DMS153 (cell line): ENCODE data around the gene ANO1.
"Not testable (repeated sequence)": the region's sequence is repeated elsewhere in the genome, so short reads cannot be mapped to it uniquely, and the experiment has no call there.

Experiments used
- DNase-seq: peaks from one replicate; lab custom pipeline; 2025; lab: John Stamatoyannopoulos, UW

ANO1 gene

GRCh38 chr11:70078095-70078780, at the start of gene ANO1:
TSS of gene ANO1 (plus strand) at chr11:70078317. CDS start at chr11:70078607, 290 bp downstream.
- no peak for DNase-seq

GRCh38 chr11:70029115-70029860, 48.8 kb upstream of the ANO1 start:
- DNase-seq, result no peak

GRCh38 chr11:70029861-70030380, 48.2 kb upstream of the ANO1 start:
- no peak for DNase-seq

DNA sequence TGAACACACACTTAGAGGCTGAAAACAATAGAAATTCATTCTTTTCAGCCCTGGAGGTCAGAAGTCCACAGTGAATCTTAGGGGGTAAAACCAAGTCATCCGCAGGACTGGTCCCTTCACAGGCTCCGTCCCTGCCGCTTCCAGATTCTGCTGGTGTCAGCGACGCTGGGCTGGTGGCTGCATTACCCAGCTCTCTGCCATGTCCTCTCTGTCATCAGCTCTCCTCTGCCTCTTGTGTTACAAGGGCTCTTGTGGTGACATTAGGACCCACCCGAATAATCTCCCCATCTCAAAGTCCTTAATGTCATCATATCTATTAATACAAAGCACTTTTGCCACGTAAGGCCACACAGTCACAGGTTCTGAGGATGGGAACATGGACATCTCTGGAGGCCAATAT, 47.7 kb upstream of the ANO1 start:
- DNase-seq, result no peak

GRCh38 chr11:70031631-70032469, 46.3 kb upstream of the ANO1 start:
- DNase-seq, result no peak

GRCh38 chr11:70032470-70032795, 45.7 kb upstream of the ANO1 start:
- DNase-seq, result no peak

GRCh38 chr11:70032943-70033710, 45.0 kb upstream of the ANO1 start:
- no peak for DNase-seq

- no peak for DNase-seq
Observed at GRCh38 chr11:70033711-70034070, 44.4 kb upstream of the ANO1 start.

GRCh38 chr11:70034740-70035365, 43.3 kb upstream of the ANO1 start:
- peak; percentile 19 for DNase-seq

DNA sequence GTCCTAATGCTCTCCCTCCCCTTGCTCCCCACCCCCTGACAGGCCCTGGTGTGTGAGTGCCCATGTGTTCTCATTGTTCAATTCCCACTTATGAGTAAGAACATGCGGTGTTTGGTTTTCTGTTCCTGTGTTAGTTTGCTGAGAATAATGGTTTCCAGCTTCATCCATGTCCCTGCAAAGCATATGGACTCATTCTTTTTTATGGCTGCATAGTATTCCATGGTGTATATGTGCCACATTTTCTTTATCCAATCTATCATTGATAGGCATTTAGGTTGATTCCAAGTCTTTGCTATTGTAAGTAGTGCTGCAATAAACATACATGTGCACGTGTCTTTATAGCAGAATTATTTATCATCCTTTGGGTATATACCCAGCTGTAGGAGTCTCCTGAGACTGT, 42.5 kb upstream of the ANO1 start:
- DNase-seq, result not testable (repeated sequence)

DNA sequence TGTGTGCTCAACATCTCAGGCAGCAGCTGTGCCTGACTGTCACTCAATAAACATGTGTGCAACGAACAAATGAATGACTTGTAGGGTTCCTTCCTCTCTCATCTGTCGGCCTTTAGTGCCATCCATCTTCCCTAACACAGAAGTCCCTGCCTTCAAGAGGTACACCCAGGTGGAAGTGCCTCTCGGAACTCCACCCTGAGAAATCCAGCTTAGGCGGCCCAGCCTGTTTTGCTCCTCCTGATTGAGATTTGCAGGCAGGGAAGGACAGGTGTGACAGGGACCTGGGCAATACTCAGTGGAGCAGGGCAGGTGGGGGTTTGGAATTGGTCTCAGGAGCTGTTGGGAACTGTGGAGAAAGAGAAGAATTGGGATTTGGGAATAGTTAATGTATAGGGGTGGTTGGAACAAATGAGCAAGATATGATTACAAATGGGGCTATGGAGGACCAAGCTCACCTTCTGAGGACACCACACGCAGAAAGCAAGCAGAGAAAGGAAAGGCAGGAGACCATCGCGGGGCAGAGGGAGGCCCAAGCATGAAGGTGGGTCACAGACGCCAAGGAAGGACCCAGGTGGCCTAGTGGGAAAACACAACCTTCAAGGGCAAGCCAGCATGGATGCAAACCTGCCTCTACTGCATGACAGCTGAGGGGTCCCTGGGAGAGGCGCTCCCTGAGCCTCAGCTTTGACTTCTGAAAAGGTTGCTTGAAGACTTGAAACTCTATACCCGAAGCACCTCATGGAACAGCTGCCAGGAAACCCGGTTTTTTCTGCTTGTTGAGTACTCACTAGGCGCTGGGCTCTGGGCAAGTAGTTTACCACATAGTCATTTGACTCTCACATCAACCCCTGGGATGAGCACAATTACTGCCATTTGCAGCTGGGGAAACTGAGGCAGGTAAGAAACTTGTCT, 40.9 kb upstream of the ANO1 start:
- DNase-seq, result no peak

GRCh38 chr11:70038034-70038834, 39.9 kb upstream of the ANO1 start:
- DNase-seq, result no peak

DNA sequence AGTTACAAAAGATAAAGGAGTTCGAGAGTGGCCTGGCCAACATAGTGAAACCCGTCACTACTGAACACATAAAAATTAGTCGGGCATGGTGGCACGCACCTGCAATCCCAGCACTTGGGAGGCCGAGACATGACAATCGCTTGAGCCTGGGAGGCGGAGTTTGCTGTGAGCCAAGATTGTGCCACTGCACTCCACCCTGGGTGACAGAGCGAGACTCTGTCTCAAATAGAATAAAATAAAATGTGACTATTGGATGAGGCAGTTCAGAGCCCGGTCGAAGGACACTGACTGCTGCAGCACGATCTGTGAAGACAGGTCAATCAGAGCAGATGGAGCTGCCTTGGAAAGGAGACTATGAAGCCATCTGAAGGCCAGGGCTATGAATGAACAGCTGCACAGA, 37.7 kb upstream of the ANO1 start:
- DNase-seq, result no peak

DNA sequence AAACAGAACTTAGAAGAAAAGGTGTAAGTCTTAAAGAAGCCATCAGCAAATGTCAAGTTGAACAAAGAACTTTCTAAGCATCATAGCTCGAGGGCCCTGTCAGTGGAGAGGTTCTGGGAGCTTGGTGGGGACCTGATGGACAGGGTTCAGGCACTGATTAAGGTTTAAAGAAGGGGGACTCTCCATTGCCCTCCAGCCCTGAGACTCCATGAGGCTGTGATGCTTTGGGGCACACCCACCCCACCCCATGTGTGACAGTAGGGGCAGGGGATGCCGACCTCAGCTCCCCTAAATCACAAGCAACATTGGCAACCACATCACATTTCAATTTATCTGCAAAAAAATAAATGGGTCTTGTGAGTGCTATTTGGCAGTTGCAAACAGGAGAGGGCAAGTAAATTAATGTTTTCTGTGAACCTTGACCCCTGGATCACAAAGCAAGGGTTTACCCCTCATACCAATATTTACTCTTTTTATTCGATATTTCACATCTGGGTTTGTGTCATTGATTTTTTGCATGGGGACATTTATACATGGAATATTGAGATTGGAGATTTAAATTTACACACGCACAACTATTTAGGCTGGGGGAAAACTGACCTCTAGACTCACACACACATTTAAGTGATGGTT, 37.1 kb upstream of the ANO1 start:
- no peak for DNase-seq

- DNase-seq, result no peak
Observed at GRCh38 chr11:70043482-70043881, 34.6 kb upstream of the ANO1 start.

DNA sequence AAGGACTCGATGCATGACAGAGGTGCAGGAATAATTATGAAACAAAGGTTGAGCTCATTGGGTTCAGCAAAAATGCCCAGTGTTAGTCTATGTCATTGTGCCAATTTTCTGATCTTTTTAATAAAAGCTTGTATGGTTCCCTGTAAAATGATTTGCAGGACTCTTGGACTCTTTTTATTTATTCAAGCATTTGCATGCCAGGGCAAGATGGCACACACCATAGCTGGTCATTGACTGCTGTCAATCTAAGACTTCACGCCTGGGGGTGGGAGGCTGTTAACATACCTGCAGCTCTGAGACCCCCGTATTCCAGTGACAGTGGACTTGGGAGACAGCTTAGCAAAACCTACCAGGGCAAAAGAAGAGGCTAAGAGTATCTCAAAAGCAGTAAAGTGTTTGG, 32.0 kb upstream of the ANO1 start:
- DNase-seq, result no peak

- no peak for DNase-seq
Observed at GRCh38 chr11:70048279-70049024, 29.7 kb upstream of the ANO1 start.

GRCh38 chr11:70049045-70049444, 29.1 kb upstream of the ANO1 start:
- DNase-seq, result no peak
